SK-N-MC (cell line): ENCODE measurements around the gene CCDC81.

Source experiments
- EZH2 ChIP-seq: fragments of 200-600 bp; sonication (generic); IDR thresholded peaks from one replicate; pipeline ENCODE4 v1.6.1; 2017; ENCODE audit warnings: antibody characterized with exemption
- FOXP2 ChIP-seq: optimal IDR thresholded peaks from 2 replicates; pipeline ENCODE3; 2011; ENCODE audit warnings: mild to moderate bottlenecking, moderate library complexity; ENCODE audit not compliant: insufficient read depth; ENCODE audit errors: extremely low read length, control extremely low read depth
- POLR2AphosphoS5 ChIP-seq: IDR thresholded peaks from 2 replicates; pipeline ENCODE4 v1.6.1; 2012; ENCODE audit warnings: mild to moderate bottlenecking, low read depth, low read length, borderline replicate concordance

DNA sequence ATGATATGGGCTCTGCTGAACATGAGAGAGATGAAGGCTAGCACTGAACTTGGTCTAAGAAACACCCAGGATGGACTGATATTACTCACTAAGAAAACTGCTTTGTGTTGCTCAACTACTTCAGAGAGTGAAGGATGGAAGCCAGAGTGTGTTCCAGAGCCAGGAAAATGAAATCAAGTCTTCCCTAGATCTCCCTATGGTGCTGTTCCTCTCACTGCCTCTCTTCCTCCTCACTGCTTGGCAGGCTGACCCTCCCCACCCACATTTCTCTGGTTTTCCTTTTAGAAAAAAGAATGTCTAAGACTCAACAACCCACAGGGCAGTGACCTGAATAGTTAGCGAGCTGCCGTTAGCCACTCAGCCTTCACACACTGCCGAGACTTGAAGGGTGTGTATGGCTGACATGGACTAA lies 65.6 kb downstream of the CCDC81 start:
- TF ChIP-seq POLR2AphosphoS5 (no peak), EZH2 (no peak), FOXP2 (no peak)
